ENCODE measurements around the gene AKT3.

GRCh38 chr1:243628476-243628907, 221.6 kb downstream of the AKT3 start:
- TF ChIP-seq POLR2A (IDR thresholded peaks at IDR 0.05; ENCODE audit: control extremely low read depth in 1 of 2, low read depth in 2 of 2, low read length in 2 of 2) (no peak), SRF (IDR thresholded peaks at IDR 0.05; ENCODE audit: low read depth, low read length) (no peak), JUND (IDR thresholded peaks at IDR 0.05; ENCODE audit: low read length) (no peak), BRCA1 (IDR thresholded peaks at IDR 0.05; ENCODE audit: low read depth, low read length) (no peak), EP300 (IDR thresholded peaks at IDR 0.05; ENCODE audit: borderline replicate concordance in 1 of 2, low read depth in 2 of 2, low read length in 2 of 2) (no peak), SUZ12 (IDR thresholded peaks at IDR 0.05; ENCODE audit: low read length) (no peak), ZNF274 (IDR thresholded peaks at IDR 0.05; ENCODE audit: borderline replicate concordance, extremely low read depth, low read length) (no peak)
- TF ChIP-seq, protein P1, sequence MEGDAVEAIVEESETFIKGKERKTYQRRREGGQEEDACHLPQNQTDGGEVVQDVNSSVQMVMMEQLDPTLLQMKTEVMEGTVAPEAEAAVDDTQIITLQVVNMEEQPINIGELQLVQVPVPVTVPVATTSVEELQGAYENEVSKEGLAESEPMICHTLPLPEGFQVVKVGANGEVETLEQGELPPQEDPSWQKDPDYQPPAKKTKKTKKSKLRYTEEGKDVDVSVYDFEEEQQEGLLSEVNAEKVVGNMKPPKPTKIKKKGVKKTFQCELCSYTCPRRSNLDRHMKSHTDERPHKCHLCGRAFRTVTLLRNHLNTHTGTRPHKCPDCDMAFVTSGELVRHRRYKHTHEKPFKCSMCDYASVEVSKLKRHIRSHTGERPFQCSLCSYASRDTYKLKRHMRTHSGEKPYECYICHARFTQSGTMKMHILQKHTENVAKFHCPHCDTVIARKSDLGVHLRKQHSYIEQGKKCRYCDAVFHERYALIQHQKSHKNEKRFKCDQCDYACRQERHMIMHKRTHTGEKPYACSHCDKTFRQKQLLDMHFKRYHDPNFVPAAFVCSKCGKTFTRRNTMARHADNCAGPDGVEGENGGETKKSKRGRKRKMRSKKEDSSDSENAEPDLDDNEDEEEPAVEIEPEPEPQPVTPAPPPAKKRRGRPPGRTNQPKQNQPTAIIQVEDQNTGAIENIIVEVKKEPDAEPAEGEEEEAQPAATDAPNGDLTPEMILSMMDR (IDR thresholded peaks at IDR 0.05; ENCODE audit: control extremely low read depth in 1 of 3, insufficient read depth in 1 of 3, low read depth in 1 of 3, low read length in 3 of 3): no peak

Measured in H1 (cell line).